Liver (tissue), 9 donors: ENCODE results near the gene ARHGEF40. TPM values are rescaled to one million over a fixed set of nuclear protein-coding genes. Genes with fewer than 3 reads are reported as not detected.

Experiments used
- DNase-seq: peaks from one replicate; pipeline ENCODE4 v3.0.0-alpha.2; 2017; ENCODE audit warnings: low spot score
- H3K27ac ChIP-seq, 2 donors: one replicate each; pipeline ENCODE4 v1.7.0; 2013; ENCODE audit warnings: inconsistent platforms in 2 of 2, low read length in 2 of 2, control low read depth in 1 of 2, low read depth in 1 of 2, mild to moderate bottlenecking in 1 of 2
- H3K27me3 ChIP-seq, 4 donors: one replicate each; pipeline versions ENCODE4 v1.6.1 to v1.7.0; 2013; ENCODE audit warnings: low read length in 3 of 4, inconsistent platforms in 1 of 4, mild to moderate bottlenecking in 1 of 4, moderate library complexity in 1 of 4; ENCODE audit not compliant: control insufficient read depth in 4 of 4, insufficient read depth in 4 of 4
- H3K36me3 ChIP-seq, 4 donors: one replicate each; pipeline versions ENCODE4 v1.6.1 to v1.7.0; 2013; ENCODE audit warnings: low read length in 3 of 4, mild to moderate bottlenecking in 3 of 4, low read depth in 1 of 4, moderate library complexity in 1 of 4; ENCODE audit not compliant: control insufficient read depth in 4 of 4, insufficient read depth in 3 of 4
- H3K4me1 ChIP-seq, 4 donors: one replicate each; pipeline versions ENCODE4 v1.6.1 to v1.7.0; 2013; ENCODE audit warnings: low read length in 3 of 4, mild to moderate bottlenecking in 3 of 4, moderate library complexity in 1 of 4; ENCODE audit not compliant: control insufficient read depth in 4 of 4, insufficient read depth in 4 of 4
- H3K4me3 ChIP-seq, 3 donors: one replicate each; pipeline versions ENCODE4 v1.6.1 to v1.7.0; 2013; ENCODE audit warnings: low read length in 3 of 3, control low read depth in 1 of 3, low read depth in 1 of 3, mild to moderate bottlenecking in 1 of 3
- H3K9ac ChIP-seq, 2 donors: one replicate each; pipeline ENCODE4 v1.7.0; 2013; ENCODE audit warnings: low read length in 2 of 2, mild to moderate bottlenecking in 2 of 2, moderate library complexity in 2 of 2, control low read depth in 1 of 2, low read depth in 1 of 2
- H3K9me3 ChIP-seq, 4 donors: one replicate each; pipeline versions ENCODE4 v1.6.1 to v1.7.0; 2013; ENCODE audit warnings: low read length in 3 of 4; ENCODE audit not compliant: control insufficient read depth in 4 of 4
- ATF3 ChIP-seq: IDR thresholded peaks from 2 replicates; pipeline ENCODE4 v1.6.1; 2016; ENCODE audit warnings: antibody characterized with exemption
- EGR1 ChIP-seq, 2 donors: IDR thresholded peaks; 2 replicates each; pipeline ENCODE4 v1.6.1; 2016 to 2018; ENCODE audit warnings: antibody characterized with exemption in 2 of 2, low read depth in 2 of 2
- FOXA1 ChIP-seq: IDR thresholded peaks from 2 replicates; pipeline ENCODE4 v1.6.1; 2016; ENCODE audit warnings: antibody characterized with exemption
- FOXA2 ChIP-seq: IDR thresholded peaks from 2 replicates; pipeline ENCODE4 v1.6.1; 2016; ENCODE audit warnings: antibody characterized with exemption
- GABPA ChIP-seq, 2 donors: IDR thresholded peaks in 1 of 2; conservative IDR thresholded peaks in 1 of 2; 2 replicates each; pipeline ENCODE4 v1.6.1; 2016; ENCODE audit warnings: antibody characterized with exemption in 2 of 2, mild to moderate bottlenecking in 1 of 2, moderate library complexity in 1 of 2
- HNF4A ChIP-seq, 2 donors: conservative IDR thresholded peaks; 2 replicates each; pipeline ENCODE4 v1.6.1; 2016; ENCODE audit warnings: antibody characterized with exemption in 2 of 2, mild to moderate bottlenecking in 2 of 2
- HNF4G ChIP-seq: IDR thresholded peaks from 2 replicates; pipeline ENCODE4 v1.6.1; 2016; ENCODE audit warnings: antibody characterized with exemption
- JUND ChIP-seq, 2 donors: IDR thresholded peaks; 2 replicates each; pipeline ENCODE4 v1.6.1; 2016; ENCODE audit warnings: antibody characterized with exemption in 2 of 2
- NR2F2 ChIP-seq: IDR thresholded peaks from 2 replicates; pipeline ENCODE4 v1.6.1; 2016; ENCODE audit warnings: antibody characterized with exemption
- RAD21 ChIP-seq, 2 donors: IDR thresholded peaks; 2 replicates each; pipeline ENCODE4 v1.6.1; 2016; ENCODE audit warnings: antibody characterized with exemption in 2 of 2, mild to moderate bottlenecking in 2 of 2
- RXRA ChIP-seq, 2 donors: IDR thresholded peaks; 2 replicates each; pipeline ENCODE4 v1.6.1; 2017 to 2018; ENCODE audit warnings: antibody characterized with exemption in 2 of 2, mild to moderate bottlenecking in 1 of 2
- SP1 ChIP-seq: IDR thresholded peaks from 2 replicates; pipeline ENCODE4 v1.6.1; 2018; ENCODE audit warnings: antibody characterized with exemption, mild to moderate bottlenecking
- TAF1 ChIP-seq: conservative IDR thresholded peaks from 2 replicates; pipeline ENCODE4 v1.6.1; 2016; ENCODE audit warnings: antibody characterized with exemption, mild to moderate bottlenecking
- YY1 ChIP-seq: IDR thresholded peaks from 2 replicates; pipeline ENCODE4 v1.6.1; 2016; ENCODE audit warnings: antibody characterized with exemption, mild to moderate bottlenecking
- WGBS: extraction: QIAGEN DNeasy Blood & Tissue Kit; methylation state at CpG from one replicate; pipeline ENCODE4 v1.1.7; 2013; 5-methylcytosine and 5-hydroxymethylcytosine counted together
- polyA plus RNA-seq, 2 donors: library from polyadenylated mRNA; stranded (reverse) in 1 of 2; unstranded in 1 of 2; fragments of 200-250 nt in 1 of 2; fragments of >200 nt in 1 of 2; fragmentation: Nextera tagmentation in 1 of 2; extraction: Ambion mirVana in 1 of 2; gene quantifications; one replicate each; pipeline versions ENCODE4 v1.2.1 to v1.2.3, GENCODE V29; 2013 to 2015
- total RNA-seq, 2 donors: library from RNA; depleted of rRNA; stranded (reverse); fragments of >200 nt; gene quantifications; one replicate each; pipeline ENCODE4 v1.2.3, GENCODE V29; 2014
- TF ChIP-seq, protein P1 (sequence below): IDR thresholded peaks from 2 replicates; pipeline ENCODE4 v1.6.1; 2016; ENCODE audit warnings: antibody characterized with exemption
- TF ChIP-seq, protein P2 (sequence below): IDR thresholded peaks from 2 replicates; pipeline ENCODE4 v1.6.1; 2016; ENCODE audit warnings: antibody characterized with exemption, mild to moderate bottlenecking
- TF ChIP-seq, protein P3 (sequence below): IDR thresholded peaks from 2 replicates; pipeline ENCODE4 v1.6.1; 2016; ENCODE audit warnings: antibody characterized with exemption
- TF ChIP-seq, protein P4 (sequence below): fragments of 150-350 bp; IDR thresholded peaks from 2 replicates; pipeline ENCODE4 v1.5.1; 2017; ENCODE audit warnings: improper control_type of control experiment, low read depth, low read length; ENCODE audit not compliant: missing input control
- donor health status: healthy.
- donor health status: healthy.
- donor health status: healthy.
- donor health status: healthy.
- donor health status: healthy.

The ARHGEF40 gene
- total and polyA plus RNA-seq, 4 donors = 9.3 to 42.5 (median 16.9) TPM

DNA sequence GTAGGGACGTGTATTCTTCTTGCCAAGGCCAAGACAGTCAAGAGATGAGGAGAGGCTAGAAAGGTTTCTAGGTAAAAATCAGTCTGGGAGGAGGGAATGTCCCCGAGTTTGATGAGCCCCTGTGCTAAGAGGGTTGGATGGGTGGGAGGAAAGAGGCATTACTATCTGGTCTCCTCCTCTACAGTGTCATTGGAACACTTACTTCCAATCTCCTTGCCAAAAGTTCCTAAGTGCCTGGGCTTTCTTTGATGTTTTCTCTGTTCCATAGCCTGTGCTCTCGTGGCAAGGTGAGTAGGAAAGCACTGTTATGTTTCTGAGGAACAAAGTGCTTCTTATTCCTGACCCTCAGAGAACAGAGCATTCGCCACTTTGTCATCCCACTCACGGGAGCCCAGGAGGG is 35.4 kb upstream of the ARHGEF40 start, which contains the start of gene RNASE13:
Gene RNASE13 (minus strand): TSS at position 101 of the 400 bp plus-strand sequence. CDS start 519 bp downstream, outside the sequence.
- DNase-seq = no peak
- WGBS = 81% methylated on average over 5 of the region's 5 CpGs
- no peaks in the 10 kb centered on the region for H3K9me3 ChIP-seq
- no peak within 1 kb of the TSS for H3K9ac ChIP-seq
- H3K4me3 ChIP-seq = no peak within 1 kb of the TSS
- no peaks in the 10 kb centered on the region for H3K27me3 ChIP-seq
- peaks cover 0 to 24% (median 15%) of the 10 kb centered on the region in 4 donors for H3K4me1 ChIP-seq
- peaks cover 0 to 10% (median 1%) of the 10 kb centered on the region in 4 donors for H3K36me3 ChIP-seq
- no peak within 1 kb of the TSS for H3K27ac ChIP-seq
- TF ChIP-seq EGR1 (IDR thresholded peaks at IDR 0.05; ENCODE audit: low read depth in 2 of 2) (no peak), JUND (IDR thresholded peaks at IDR 0.05) (no peak), ATF3 (no peak), TAF1 (no peak), RAD21 (IDR thresholded peaks at IDR 0.05) (no peak), FOXA2 (no peak), HNF4G (no peak)
- TF ChIP-seq, protein P1, sequence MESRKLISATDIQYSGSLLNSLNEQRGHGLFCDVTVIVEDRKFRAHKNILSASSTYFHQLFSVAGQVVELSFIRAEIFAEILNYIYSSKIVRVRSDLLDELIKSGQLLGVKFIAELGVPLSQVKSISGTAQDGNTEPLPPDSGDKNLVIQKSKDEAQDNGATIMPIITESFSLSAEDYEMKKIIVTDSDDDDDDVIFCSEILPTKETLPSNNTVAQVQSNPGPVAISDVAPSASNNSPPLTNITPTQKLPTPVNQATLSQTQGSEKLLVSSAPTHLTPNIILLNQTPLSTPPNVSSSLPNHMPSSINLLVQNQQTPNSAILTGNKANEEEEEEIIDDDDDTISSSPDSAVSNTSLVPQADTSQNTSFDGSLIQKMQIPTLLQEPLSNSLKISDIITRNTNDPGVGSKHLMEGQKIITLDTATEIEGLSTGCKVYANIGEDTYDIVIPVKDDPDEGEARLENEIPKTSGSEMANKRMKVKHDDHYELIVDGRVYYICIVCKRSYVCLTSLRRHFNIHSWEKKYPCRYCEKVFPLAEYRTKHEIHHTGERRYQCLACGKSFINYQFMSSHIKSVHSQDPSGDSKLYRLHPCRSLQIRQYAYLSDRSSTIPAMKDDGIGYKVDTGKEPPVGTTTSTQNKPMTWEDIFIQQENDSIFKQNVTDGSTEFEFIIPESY = no peak

DNA sequence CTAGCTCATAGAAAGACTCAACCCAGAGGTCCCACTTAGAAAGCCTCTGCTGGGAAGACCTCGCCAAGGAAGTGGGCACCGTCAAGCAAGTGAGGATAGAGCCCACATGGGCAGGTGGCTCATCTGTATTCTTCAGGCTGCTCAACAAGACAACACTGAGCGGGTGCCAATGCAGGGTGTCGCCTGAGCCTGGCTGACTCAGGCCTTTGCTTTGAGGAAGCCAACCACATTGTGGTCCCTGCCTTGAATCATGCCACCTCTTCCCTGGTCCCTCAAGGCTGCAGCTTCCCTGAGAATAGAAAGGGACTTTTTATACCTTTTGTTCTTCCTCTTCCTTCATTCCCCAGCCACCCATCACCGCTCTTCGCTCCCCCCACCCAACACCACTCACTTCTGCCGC is 33.4 kb upstream of the ARHGEF40 start:
- Histone ChIP-seq H3K27ac (no peak overlapping the region), H3K9me3 (no peaks in the 10 kb centered on the region), H3K36me3 (no peaks in the 10 kb centered on the region), H3K4me1 (peaks cover 4 to 37% (median 27%) of the 10 kb centered on the region in 4 donors), H3K27me3 (no peaks in the 10 kb centered on the region), H3K9ac (no peak overlapping the region), H3K4me3 (no peak overlapping the region)
- no peak for TF ChIP-seq TAF1
- no peak for TF ChIP-seq GABPA (IDR thresholded peaks at IDR 0.05 in 1 of 2, conservative IDR thresholded peaks at IDR 0.05 in 1 of 2)
- no peak for TF ChIP-seq RAD21 (IDR thresholded peaks at IDR 0.05)
- no peak for TF ChIP-seq EGR1 (IDR thresholded peaks at IDR 0.05; ENCODE audit: low read depth in 2 of 2)
- TF ChIP-seq RXRA (IDR thresholded peaks at IDR 0.05) = no peak
- no peak for TF ChIP-seq JUND (IDR thresholded peaks at IDR 0.05)
- TF ChIP-seq, protein P1 = no peak
- TF ChIP-seq, protein P2, sequence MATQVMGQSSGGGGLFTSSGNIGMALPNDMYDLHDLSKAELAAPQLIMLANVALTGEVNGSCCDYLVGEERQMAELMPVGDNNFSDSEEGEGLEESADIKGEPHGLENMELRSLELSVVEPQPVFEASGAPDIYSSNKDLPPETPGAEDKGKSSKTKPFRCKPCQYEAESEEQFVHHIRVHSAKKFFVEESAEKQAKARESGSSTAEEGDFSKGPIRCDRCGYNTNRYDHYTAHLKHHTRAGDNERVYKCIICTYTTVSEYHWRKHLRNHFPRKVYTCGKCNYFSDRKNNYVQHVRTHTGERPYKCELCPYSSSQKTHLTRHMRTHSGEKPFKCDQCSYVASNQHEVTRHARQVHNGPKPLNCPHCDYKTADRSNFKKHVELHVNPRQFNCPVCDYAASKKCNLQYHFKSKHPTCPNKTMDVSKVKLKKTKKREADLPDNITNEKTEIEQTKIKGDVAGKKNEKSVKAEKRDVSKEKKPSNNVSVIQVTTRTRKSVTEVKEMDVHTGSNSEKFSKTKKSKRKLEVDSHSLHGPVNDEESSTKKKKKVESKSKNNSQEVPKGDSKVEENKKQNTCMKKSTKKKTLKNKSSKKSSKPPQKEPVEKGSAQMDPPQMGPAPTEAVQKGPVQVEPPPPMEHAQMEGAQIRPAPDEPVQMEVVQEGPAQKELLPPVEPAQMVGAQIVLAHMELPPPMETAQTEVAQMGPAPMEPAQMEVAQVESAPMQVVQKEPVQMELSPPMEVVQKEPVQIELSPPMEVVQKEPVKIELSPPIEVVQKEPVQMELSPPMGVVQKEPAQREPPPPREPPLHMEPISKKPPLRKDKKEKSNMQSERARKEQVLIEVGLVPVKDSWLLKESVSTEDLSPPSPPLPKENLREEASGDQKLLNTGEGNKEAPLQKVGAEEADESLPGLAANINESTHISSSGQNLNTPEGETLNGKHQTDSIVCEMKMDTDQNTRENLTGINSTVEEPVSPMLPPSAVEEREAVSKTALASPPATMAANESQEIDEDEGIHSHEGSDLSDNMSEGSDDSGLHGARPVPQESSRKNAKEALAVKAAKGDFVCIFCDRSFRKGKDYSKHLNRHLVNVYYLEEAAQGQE = no peak
- no peak for TF ChIP-seq FOXA1
- no peak for TF ChIP-seq ATF3
- no peak for TF ChIP-seq FOXA2
- TF ChIP-seq, protein P3, sequence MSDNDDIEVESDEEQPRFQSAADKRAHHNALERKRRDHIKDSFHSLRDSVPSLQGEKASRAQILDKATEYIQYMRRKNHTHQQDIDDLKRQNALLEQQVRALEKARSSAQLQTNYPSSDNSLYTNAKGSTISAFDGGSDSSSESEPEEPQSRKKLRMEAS = no peak
- no peak for TF ChIP-seq HNF4A (conservative IDR thresholded peaks at IDR 0.05)
- no peak for TF ChIP-seq YY1
- no peak for TF ChIP-seq HNF4G
- TF ChIP-seq, protein P4, sequence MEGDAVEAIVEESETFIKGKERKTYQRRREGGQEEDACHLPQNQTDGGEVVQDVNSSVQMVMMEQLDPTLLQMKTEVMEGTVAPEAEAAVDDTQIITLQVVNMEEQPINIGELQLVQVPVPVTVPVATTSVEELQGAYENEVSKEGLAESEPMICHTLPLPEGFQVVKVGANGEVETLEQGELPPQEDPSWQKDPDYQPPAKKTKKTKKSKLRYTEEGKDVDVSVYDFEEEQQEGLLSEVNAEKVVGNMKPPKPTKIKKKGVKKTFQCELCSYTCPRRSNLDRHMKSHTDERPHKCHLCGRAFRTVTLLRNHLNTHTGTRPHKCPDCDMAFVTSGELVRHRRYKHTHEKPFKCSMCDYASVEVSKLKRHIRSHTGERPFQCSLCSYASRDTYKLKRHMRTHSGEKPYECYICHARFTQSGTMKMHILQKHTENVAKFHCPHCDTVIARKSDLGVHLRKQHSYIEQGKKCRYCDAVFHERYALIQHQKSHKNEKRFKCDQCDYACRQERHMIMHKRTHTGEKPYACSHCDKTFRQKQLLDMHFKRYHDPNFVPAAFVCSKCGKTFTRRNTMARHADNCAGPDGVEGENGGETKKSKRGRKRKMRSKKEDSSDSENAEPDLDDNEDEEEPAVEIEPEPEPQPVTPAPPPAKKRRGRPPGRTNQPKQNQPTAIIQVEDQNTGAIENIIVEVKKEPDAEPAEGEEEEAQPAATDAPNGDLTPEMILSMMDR = no peak
- no peak for TF ChIP-seq SP1
- no peak for TF ChIP-seq NR2F2
- WGBS = 94% methylated on average over 7 of the region's 7 CpGs
- no peak for DNase-seq
